Neural crest cell (in vitro differentiated cells): ENCODE results near the gene TEX13D. TPM values are rescaled to one million over a fixed set of nuclear protein-coding genes. Genes with fewer than 3 reads are reported as not detected.
"Not testable (repeated sequence)": the region's sequence is repeated elsewhere in the genome, so short reads cannot be mapped to it uniquely, and the experiment has no call there.

Experiments used
- DNase-seq: peaks from one replicate; pipeline ENCODE4 v3.0.0; 2021; ENCODE audit warnings: low read depth, mixed read lengths, low spot score
- H3K27ac Mint-ChIP-seq: one replicate; pipeline ENCODE4 v1.8.0; 2021; ENCODE audit warnings: mild to moderate bottlenecking, mixed read lengths; ENCODE audit not compliant: unreplicated experiment
- H3K27me3 Mint-ChIP-seq: 2 replicates; pipeline ENCODE4 v1.8.0; 2021; ENCODE audit warnings: low read depth, mild to moderate bottlenecking, mixed read lengths
- H3K36me3 Mint-ChIP-seq: 2 replicates; pipeline ENCODE4 v1.8.0; 2021; ENCODE audit warnings: low read depth, mild to moderate bottlenecking, mixed read lengths
- H3K4me1 Mint-ChIP-seq: 2 replicates; pipeline ENCODE4 v1.8.0; 2021; ENCODE audit warnings: mixed read lengths
- H3K4me3 Mint-ChIP-seq: one replicate; pipeline ENCODE4 v1.8.0; 2021; ENCODE audit warnings: mild to moderate bottlenecking, mixed read lengths
- H3K9me3 Mint-ChIP-seq: 2 replicates; pipeline ENCODE4 v1.8.0; 2021; ENCODE audit warnings: mixed read lengths
- long read RNA-seq: library from polyadenylated mRNA; unstranded; transcript quantifications from one replicate; pipeline ENCODE4 v2.0.0, GENCODE V29; 2020
- total RNA-seq: library from RNA; stranded (reverse); gene quantifications from 2 replicates; pipeline ENCODE4 v1.2.1, GENCODE V29; 2021
- TF ChIP-seq, protein P1 (sequence below): fragments of 200-600 bp; sonication (generic); conservative IDR thresholded peaks from 2 replicates; pipeline ENCODE4 v1.5.0; 2021; ENCODE audit warnings: antibody characterized with exemption, mild to moderate bottlenecking

TEX13D gene
- 1.9 and 2.1 TPM in 2 replicates for total RNA-seq
- long read RNA-seq: 0 reads

DNA sequence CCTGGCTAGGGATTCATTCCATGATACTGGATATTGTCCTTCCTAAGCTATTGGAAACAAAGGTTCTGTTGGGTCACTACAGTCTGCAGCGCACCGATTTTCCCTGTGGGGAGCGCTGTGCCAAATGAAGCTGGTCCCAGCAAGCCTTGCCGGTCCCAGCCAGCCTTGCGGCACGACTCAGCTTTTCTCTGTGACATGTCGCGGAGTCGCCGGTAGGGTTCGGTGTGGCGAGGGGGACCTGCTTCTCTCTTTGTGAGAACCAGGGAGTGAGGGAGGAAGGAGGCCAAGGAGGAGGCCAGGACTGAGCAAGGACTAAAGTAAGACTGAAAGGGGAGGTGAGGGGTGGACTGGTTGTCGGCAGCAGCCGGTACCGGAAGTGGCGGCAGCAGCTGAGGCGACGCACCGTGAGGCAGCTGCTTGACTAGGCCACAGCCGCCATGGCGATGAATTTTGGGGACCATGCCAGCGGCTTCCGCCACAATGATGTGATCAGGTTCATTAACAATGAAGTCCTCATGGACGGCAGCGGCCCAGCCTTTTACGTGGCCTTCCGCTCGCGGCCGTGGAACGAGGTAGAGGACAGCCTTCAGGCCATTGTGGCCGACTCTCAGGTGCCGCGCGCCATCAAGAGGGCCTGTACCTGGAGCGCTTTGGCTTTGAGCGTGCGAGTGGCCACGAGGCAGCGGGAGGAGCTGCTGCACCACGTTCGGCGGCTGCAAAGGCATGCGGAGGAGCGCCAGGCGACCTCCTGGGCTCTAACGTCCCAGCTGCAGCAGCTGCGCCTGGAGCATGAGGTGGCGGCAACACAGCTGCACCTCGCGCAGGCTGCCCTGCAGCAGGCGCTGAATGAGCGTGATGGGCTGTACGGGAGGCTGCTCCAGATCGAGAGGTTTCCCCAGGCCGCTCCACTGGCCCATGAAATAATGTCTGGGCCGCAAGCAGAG lies at the start of gene TEX13D:
Gene TEX13D, plus strand, starts transcription at position 180 of the 944 bp plus-strand sequence. Its CDS starts 258 bp downstream, at position 438.
- TF ChIP-seq, protein P1, sequence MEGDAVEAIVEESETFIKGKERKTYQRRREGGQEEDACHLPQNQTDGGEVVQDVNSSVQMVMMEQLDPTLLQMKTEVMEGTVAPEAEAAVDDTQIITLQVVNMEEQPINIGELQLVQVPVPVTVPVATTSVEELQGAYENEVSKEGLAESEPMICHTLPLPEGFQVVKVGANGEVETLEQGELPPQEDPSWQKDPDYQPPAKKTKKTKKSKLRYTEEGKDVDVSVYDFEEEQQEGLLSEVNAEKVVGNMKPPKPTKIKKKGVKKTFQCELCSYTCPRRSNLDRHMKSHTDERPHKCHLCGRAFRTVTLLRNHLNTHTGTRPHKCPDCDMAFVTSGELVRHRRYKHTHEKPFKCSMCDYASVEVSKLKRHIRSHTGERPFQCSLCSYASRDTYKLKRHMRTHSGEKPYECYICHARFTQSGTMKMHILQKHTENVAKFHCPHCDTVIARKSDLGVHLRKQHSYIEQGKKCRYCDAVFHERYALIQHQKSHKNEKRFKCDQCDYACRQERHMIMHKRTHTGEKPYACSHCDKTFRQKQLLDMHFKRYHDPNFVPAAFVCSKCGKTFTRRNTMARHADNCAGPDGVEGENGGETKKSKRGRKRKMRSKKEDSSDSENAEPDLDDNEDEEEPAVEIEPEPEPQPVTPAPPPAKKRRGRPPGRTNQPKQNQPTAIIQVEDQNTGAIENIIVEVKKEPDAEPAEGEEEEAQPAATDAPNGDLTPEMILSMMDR: no peak
- H3K27ac Mint-ChIP-seq: peak within 1 kb of the TSS; percentile 91
- no peaks in the 10 kb centered on the region for H3K27me3 Mint-ChIP-seq
- H3K9me3 Mint-ChIP-seq: peaks cover 6% of the 10 kb centered on the region
- no peak for DNase-seq
- H3K4me1 Mint-ChIP-seq: peaks cover 10% of the 10 kb centered on the region
- no peak within 1 kb of the TSS for H3K4me3 Mint-ChIP-seq
- peaks cover 2% of the 10 kb centered on the region for H3K36me3 Mint-ChIP-seq

DNA sequence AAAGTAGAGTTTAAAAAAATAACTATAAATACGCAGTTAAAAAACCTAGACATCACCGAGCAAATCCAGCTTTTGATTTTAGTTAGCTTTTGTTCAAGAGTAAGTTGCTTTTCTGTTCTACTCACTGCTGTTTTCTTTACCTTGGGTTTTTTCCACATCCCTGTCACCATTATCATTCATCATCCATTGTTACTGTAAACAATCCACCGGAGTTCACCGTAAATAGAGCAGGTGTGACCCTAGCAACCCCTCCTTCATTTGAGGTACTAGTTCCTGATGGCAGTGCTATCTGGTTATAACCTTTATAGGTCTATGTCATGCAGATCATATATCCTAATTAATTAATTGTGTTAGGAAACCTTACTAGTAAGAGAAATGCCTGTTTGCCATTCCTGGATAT lies 43.0 kb upstream of the TEX13D start:
- H3K27me3 Mint-ChIP-seq: no peaks in the 10 kb centered on the region
- DNase-seq: no peak
- peaks cover 18% of the 10 kb centered on the region for H3K4me1 Mint-ChIP-seq
- H3K4me3 Mint-ChIP-seq: no peak overlapping the region
- H3K36me3 Mint-ChIP-seq: peaks cover 5% of the 10 kb centered on the region
- no peak overlapping the region for H3K27ac Mint-ChIP-seq
- H3K9me3 Mint-ChIP-seq: peaks cover 2% of the 10 kb centered on the region
- TF ChIP-seq, protein P1: no peak

DNA sequence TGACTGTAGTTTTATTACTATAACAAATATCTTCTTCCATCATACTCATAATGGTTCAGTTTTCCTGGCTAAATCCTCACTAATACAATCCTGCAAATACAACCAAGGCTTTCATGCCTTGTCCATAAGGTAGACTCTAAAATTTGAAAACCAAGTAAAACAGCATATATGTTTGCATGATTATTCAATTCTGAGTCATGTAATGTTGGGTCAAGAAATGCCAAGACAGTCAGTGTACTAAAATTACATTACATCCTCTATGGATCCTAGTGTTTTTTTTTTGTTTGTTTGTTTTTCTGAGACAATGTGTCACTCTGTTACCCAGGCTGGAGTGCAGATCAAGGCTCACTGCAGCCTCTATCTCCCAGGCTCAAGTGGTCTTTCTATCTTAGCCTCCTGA lies 38.6 kb upstream of the TEX13D start:
- Mint-ChIP-seq H3K9me3 (peaks cover 10% of the 10 kb centered on the region), H3K4me3 (no peak overlapping the region)
- DNase-seq: no peak

DNA sequence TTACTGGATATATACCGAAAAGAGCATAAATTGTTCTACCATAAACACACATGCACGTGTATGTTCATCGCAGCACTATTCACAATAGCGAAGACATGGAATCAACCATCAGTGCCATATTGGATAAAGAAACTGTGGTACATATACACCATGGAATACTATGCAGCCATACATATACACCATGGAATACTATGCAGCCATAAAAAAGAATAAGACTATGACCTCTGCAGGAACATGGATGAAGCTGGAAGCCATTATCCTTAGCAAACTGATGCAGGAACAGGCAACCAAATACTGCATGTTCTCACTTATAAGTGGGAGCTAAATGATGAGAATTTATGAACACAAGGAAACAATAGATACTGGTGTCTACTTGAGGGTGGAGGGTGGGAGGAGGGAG lies 33.1 kb upstream of the TEX13D start:
- not testable (repeated sequence) for H3K4me1 Mint-ChIP-seq, DNase-seq, H3K4me3 Mint-ChIP-seq, H3K27me3 Mint-ChIP-seq, H3K27ac Mint-ChIP-seq
- peaks cover 22% of the 10 kb centered on the region for H3K36me3 Mint-ChIP-seq
- H3K9me3 Mint-ChIP-seq: peaks cover 16% of the 10 kb centered on the region

More for the DNA sequence above, 38.6 kb upstream of the TEX13D start:
- TF ChIP-seq, protein P1: no peak
- Mint-ChIP-seq H3K36me3 (peaks cover 12% of the 10 kb centered on the region), H3K4me1 (peaks cover 10% of the 10 kb centered on the region), H3K27me3 (no peaks in the 10 kb centered on the region), H3K27ac (no peak overlapping the region)

DNA sequence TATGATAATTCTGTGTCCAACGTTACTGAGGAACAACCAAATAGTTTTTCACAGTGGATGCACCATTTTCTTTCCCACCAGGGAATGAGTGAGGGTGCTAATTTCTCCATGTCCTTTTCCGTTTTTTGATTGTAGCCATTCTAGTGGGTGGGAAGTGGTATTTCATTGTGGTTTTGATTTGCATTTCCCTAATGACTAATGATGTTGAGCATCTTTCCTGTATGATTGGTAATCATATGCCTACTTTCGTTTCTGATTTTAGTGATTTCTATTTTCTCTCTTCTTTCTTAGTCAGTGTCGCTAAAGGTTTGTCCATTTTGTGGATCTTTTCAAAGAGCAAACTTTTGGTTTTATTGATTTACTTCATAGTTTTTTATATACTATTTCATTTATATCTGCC lies 32.1 kb upstream of the TEX13D start:
- no peak overlapping the region for H3K27ac Mint-ChIP-seq
- TF ChIP-seq, protein P1: no peak
- no peaks in the 10 kb centered on the region for H3K4me1 Mint-ChIP-seq
- no peaks in the 10 kb centered on the region for H3K27me3 Mint-ChIP-seq
- DNase-seq: no peak
- H3K9me3 Mint-ChIP-seq: peaks cover 15% of the 10 kb centered on the region
- H3K36me3 Mint-ChIP-seq: peaks cover 24% of the 10 kb centered on the region
- H3K4me3 Mint-ChIP-seq: no peak overlapping the region
